Upper lobe of right lung (tissue), 1 donor: ENCODE measurements around the gene OSBPL8. TPM values are rescaled to one million over a fixed set of nuclear protein-coding genes. Genes with fewer than 3 reads are reported as not detected.

Experiments
- ATAC-seq: fragments of 200-7000 bp; cut with Tn5 transposase; one replicate; pipeline ENCODE4 v1.9.1; 2020; ENCODE audit warnings: mild to moderate bottlenecking, moderate library complexity
- DNase-seq: peaks from one replicate; pipeline ENCODE4 v3.0.0-alpha.2; 2020
- H3K27ac ChIP-seq: fragments of 200-600 bp; one replicate; pipeline ENCODE4 v1.8.0; 2022
- H3K27me3 ChIP-seq: fragments of 200-600 bp; one replicate; pipeline ENCODE4 v1.8.0; 2022; ENCODE audit warnings: mild to moderate bottlenecking
- H3K36me3 ChIP-seq: fragments of 200-600 bp; one replicate; pipeline ENCODE4 v1.8.0; 2022
- H3K4me1 ChIP-seq: fragments of 200-600 bp; one replicate; pipeline ENCODE4 v1.8.0; 2022
- H3K4me3 ChIP-seq: fragments of 200-600 bp; one replicate; pipeline ENCODE4 v1.8.0; 2022; ENCODE audit warnings: mild to moderate bottlenecking
- H3K9me3 ChIP-seq: fragments of 200-600 bp; one replicate; pipeline ENCODE4 v1.8.0; 2022
- intact Hi-C: fragments of 100-400 bp; cut with DNase I; formaldehyde crosslinking; loops from one replicate; pipeline ENCODE4 v1.11.0; 2022
- total RNA-seq: library from RNA; stranded (reverse); fragmentation: NEBNext Ultra II Directional; extraction: Animal tissue kit (Norgen Biotek cat#: 25700); gene quantifications from one replicate; pipeline ENCODE4 v1.2.1, GENCODE V29; 2021
- TF ChIP-seq, protein P1 (sequence below): fragments of 200-600 bp; IDR thresholded peaks from one replicate; pipeline ENCODE4 v1.8.0; 2022; ENCODE audit warnings: antibody characterized with exemption
- donor health status: DM: no; HTN: yes; CAD: no; lungs with severe emphysema.

OSBPL8 gene
- total RNA-seq, 1 donor from 2014 or later: 97.3 TPM

DNA sequence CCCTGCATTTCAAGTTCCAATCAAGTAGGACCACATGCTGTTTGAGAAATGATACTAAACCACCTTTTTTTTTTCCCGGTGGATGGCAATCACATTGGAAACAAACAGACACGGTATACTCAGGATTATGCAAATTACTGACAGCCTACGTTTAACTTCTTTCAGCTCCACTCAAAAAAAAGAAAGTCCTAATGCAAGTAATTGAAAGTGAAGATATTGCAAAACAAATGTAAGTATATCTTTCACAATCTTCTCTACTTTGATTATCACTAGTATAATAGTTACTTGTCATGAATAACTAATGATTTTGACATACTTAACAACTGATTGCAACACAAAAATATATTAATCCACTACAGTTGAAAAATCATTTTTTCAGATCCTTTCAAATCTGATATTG is 2.6 kb upstream of the OSBPL8 start:
- TF ChIP-seq, protein P1, sequence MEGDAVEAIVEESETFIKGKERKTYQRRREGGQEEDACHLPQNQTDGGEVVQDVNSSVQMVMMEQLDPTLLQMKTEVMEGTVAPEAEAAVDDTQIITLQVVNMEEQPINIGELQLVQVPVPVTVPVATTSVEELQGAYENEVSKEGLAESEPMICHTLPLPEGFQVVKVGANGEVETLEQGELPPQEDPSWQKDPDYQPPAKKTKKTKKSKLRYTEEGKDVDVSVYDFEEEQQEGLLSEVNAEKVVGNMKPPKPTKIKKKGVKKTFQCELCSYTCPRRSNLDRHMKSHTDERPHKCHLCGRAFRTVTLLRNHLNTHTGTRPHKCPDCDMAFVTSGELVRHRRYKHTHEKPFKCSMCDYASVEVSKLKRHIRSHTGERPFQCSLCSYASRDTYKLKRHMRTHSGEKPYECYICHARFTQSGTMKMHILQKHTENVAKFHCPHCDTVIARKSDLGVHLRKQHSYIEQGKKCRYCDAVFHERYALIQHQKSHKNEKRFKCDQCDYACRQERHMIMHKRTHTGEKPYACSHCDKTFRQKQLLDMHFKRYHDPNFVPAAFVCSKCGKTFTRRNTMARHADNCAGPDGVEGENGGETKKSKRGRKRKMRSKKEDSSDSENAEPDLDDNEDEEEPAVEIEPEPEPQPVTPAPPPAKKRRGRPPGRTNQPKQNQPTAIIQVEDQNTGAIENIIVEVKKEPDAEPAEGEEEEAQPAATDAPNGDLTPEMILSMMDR: no peak
- DNase-seq: no peak
- H3K9me3 ChIP-seq: no peaks in the 10 kb centered on the region
- no peak for ATAC-seq
- H3K4me3 ChIP-seq: no peak overlapping the region
- no peaks in the 10 kb centered on the region for H3K36me3 ChIP-seq
- intact Hi-C loops: no loop called here
- no peak overlapping the region for H3K27ac ChIP-seq
- H3K27me3 ChIP-seq: no peaks in the 10 kb centered on the region
- H3K4me1 ChIP-seq: peaks cover 8% of the 10 kb centered on the region

DNA sequence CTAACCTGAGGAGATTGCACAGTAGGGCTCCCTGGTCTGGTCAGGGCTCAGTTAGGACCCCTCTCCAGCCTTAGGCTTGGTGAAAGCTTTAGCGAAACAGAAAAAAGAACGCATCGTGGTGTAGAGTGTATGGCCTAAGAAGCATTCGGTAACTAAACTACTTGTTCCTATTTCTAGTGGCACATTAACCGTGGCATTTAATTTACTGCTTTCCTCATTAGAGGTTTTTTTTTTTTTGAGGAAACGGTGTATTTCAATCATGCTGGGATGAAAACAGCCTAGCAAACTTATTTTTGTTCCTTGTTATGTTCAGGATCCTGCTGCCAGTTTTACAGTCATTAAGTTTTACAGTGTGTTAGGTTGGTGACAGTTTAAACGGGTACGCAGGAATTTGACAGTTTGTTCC is 518 bp upstream of the OSBPL8 start:
- Histone ChIP-seq H3K4me3 (peak overlapping the region; percentile 91), H3K27me3 (no peaks in the 10 kb centered on the region), H3K4me1 (peaks cover 17% of the 10 kb centered on the region), H3K9me3 (no peaks in the 10 kb centered on the region), H3K36me3 (no peaks in the 10 kb centered on the region), H3K27ac (peak overlapping the region; percentile 91)
- DNase-seq (no peak), ATAC-seq (no peak)
- TF ChIP-seq, protein P1: no peak
- intact Hi-C loops: no loop called here

DNA sequence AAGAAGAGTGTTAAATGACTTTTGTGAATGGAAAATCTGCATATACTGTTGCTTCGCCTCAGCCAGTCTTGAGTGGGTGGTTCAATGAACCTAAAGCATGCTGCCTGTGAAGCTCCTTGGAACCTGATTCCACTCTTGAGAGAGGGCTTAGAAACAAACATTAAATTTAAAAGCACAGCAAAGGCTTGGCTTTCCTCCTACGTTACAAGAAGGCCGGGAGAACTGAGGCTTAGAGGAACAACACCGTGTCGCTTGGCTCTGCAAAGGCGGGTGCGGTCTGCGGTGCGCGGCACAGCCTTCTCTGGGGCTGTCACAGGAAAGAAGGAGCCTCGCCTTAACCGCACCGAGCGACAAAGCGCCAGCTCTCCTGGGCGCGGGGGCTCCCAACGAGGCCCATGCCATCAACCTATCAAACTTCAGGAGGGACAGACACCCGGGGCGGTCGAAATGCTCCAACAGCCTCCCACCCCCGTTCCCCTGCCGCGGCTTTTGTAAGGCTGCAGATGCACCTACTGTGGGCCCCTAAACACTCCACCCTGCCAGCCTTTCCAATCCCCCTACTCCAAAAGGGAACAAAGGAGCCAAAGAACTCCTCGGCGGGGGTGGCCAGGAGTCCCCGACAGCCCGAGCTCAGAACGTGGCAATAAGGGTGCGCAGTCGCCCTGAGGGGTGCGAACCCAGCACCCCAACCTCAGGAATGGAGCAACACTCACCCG is 729 bp downstream of the OSBPL8 start:
- DNase-seq (peak; percentile 82), ATAC-seq (peak; percentile 68)
- intact Hi-C loops: no loop called here
- Histone ChIP-seq H3K4me1 (peaks cover 26% of the 10 kb centered on the region), H3K9me3 (no peaks in the 10 kb centered on the region), H3K27ac (peak overlapping the region; percentile 91), H3K4me3 (peak overlapping the region; percentile 91), H3K27me3 (no peaks in the 10 kb centered on the region), H3K36me3 (no peaks in the 10 kb centered on the region)
- TF ChIP-seq, protein P1: no peak

DNA sequence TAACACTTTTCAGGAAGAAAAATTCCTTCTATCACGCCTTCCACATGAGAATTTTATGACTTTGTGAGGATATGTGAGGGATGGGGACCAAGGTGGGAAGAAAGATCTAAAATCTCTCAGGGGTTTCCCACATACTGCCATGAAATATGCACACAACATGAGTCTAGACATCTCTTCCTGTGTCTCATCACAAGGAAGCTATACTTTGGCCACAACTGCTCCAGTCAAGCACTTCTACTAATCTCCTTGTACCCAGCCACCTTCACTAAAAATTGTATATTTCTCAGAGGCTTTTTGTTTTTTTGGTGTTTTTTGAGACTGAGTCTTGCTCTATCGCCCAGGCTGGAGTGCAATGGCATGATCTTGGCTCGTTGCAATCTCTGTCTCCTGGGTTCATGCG is 3.2 kb downstream of the OSBPL8 start:
- H3K4me1 ChIP-seq: peaks cover 32% of the 10 kb centered on the region
- H3K36me3 ChIP-seq: no peaks in the 10 kb centered on the region
- H3K27ac ChIP-seq: no peak overlapping the region
- TF ChIP-seq, protein P1: no peak
- no peak overlapping the region for H3K4me3 ChIP-seq
- no peak for ATAC-seq
- no peaks in the 10 kb centered on the region for H3K9me3 ChIP-seq
- intact Hi-C loops: no loop called here
- no peak for DNase-seq
- no peaks in the 10 kb centered on the region for H3K27me3 ChIP-seq

DNA sequence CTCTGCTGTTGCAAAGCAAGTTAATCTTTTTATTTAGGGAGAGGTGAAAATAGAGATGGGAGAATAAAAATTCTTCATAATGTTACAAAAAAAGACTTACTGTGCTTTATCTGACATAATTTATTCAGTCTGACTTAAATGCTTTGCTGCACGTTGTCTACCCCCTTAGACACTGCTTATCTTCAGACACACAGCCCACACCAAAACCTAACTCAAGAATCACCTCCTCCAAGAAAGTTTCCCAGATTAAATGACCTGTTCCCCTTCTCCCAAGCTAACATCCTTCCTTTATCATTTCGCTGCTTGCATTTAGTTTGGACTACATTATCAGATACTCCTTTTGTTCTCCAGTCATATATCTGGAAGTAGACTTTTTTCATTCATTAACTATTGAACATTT is 3.8 kb downstream of the OSBPL8 start:
- Histone ChIP-seq H3K36me3 (no peaks in the 10 kb centered on the region), H3K9me3 (no peaks in the 10 kb centered on the region), H3K27ac (no peak overlapping the region), H3K4me1 (peaks cover 32% of the 10 kb centered on the region), H3K4me3 (no peak overlapping the region), H3K27me3 (no peaks in the 10 kb centered on the region)
- DNase-seq: no peak
- intact Hi-C loops: no loop called here
- no peak for ATAC-seq
- TF ChIP-seq, protein P1: no peak
